GM21526 (cell line): Measurements from ENCODE around the gene TEDC1.
A peak's percentile ranks its signal among the peaks of the same experiment; 100 is the strongest.

Experiments used
- ATAC-seq: cut with Tn5 transposase; IDR thresholded peaks from one replicate; pipeline ENCODE4 v1.9.1; 2021; ENCODE audit warnings: moderate library complexity; ENCODE audit not compliant: unreplicated experiment, low FRiP score

Gene TEDC1

DNA sequence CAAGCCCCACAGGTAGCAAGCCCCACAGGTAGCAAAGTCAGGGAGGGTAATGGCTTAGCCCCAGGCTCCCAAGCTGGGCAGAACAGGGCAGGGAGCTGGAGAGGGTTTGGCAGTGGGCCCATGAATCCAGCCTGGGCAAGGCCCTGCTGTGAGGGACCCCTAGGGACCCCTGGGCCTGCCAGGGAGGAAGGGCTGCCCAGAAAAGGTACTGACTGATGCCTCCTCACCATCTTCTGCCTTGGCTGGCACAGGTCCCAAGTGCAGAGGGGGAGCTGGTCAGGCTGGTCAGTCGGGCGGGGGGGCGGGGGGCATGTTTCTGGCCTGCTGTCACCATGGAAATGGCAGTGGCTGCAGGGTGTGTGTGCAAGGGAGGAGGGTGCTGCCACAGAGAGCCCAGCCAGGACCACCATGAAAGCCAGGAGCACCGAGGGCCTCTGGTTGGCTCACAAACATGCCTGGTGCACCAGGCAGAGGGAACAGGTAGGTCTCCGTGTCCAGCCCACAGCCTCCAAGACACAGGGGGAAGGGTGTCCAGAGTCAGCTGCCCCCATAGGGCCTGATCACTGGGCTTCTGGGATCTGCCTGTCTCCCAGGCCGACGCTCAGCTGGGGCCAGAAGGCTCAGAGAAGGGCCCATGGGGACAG lies 17.9 kb upstream of the TEDC1 start:
- no peak for ATAC-seq

DNA sequence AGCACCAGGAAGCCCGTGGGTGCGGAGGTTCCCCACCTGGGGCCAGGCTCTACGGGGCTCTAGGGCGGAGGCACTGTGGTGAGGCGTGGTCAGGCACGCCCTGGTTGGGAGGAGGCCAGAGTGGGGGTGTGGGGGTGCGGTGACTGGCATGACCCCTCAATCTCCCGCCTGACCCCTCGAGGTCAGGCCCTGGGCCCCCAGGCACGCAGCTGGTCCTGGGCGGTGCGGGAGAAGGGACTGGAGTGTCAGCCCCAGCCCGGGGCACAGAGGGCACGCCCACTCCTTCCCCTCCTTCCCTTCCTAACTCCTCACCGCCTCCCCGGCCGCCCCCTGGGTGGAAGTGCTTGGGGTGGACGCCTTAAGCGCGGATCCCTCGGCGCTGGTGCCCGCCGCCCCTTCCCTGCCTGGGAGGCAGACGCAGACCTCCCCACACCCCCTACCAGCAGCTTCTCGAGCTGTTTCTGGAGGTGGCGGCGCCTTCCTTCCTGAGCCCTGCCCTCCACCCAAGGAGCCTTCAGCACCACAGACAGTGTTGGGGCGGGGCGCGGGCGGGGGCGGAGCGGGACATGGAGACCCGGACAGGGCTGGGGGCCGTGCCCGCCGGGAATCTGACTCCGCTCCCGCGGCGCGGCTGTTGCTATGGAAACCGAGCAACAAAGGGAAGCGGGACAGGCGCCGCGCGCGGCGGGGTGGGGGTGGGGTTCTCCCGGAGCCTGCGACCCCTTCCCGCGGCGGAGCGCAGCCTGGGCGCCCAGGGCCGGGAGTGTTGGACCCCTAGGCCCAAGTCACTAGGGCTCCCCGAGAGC lies 17.2 kb upstream of the TEDC1 start:
- ATAC-seq, result no peak

DNA sequence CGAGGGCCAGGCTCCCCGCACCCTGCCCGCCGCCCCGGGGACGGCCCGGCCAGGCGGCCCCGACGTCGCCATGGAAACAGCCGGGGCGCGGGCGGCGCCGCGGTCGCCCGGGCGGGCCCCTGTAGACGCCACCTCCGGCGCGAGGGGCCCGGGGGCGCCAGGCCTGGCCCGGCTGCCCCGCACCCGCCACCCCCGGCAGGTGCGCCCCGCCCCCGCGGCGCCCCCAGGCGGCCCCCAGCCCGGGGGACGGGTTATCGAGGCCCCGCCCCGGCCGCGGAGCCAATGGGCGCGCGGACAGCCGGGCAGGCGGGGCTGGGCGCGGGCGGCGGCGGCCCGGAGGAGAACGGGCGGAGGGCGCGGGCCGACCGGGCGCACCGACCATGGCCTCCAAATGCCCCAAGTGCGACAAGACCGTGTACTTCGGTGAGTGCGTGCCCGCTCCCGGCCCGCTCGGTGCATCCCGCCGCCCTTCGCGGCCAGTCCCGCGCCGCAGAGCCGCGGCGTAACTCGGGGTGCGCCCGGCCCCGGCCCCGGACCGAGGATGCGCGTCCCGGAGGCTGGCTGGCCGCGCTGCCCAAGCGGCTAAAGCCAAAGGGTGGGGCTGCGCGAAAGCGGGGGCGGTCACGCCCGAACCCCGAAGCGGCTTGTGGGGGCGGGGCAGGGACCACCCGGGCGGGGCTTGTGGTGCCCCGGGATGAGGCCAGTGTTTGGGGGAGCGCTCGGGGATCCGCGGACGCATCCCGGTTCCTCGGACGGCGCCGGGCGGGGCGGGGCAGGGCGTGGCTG lies 16.4 kb upstream of the TEDC1 start, which contains the start of gene CRIP2:
Gene CRIP2 (plus strand): TSS at position 339 of the 786 bp plus-strand sequence. CDS start 42 bp downstream, at position 381.
- ATAC-seq, result no peak

DNA sequence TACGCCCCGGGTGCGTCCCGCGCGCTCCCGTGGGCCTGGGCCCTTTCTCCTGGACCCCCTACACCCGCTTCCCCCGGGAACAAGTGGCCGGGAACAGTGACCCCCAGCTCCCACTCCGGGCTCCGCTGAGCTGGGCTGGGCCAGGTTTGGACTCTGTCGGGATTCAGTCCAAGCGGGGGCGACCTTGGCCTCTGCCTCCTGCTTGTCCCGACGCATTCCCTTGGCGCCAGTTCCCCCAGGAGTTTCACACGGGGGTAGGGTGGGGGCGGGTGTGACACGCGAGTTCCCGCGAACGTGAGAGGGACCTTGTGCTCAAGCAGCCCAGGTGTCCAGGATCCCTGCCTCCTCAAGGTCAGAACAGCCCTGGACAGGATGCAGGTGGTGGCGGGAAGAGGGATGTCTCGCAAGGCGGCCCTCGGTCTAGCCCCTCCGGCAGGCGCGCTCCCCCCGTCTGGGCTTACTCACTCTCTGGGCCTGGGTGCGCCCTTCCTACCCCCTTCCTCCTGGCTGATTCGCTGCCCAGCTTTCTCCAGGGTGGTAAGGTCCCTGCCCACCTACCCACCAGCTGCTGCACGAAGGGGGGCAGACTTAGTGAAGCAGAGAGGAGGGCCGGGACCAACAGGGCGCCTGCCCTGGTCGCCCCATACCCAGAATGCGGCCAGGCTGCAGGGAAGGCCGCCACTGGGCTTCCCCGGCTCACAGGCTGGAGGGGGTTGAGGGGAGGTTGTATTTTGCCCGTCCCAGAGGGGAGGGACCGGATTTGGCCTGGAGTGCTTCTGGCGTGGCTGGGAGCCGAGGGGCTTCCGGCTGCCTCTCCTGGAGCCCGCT lies 15.6 kb upstream of the TEDC1 start:
- ATAC-seq, result no peak

DNA sequence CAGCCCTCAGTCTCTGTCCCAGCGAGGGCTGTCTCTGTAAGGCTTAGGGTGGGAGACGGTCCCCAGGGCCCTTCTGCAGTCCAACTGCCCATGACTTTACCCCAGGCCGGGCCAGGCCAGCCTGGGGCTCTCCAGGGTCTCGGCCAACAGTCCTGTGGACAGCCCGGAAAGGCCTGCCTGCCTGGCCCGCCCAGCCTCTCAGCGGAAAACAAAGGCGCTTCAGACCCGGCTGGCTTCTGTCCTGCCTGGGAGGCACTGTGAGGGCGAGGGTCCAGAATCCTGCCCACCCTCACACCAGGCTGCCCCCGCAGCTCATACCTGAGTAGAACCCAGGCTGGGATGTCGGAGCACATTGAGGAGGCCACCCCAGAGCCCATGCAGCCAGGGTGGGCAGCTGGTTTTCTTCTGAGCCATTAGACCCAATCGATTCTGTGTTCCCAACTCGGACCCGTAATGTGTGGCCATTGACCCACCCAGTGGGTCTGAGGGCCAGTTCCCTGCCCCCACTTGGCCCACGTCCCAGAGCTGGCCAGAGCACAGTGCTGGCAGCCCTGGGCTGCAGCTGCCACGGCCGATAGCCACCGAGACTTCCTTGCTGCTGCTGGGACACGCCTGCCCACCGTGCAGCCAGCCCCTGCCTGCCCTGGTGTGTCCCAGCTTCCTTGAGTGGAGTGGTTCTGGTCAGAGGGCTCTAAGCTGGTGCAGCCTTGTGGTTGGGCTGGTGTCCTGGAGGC lies 14.8 kb upstream of the TEDC1 start:
- ATAC-seq, result no peak

DNA sequence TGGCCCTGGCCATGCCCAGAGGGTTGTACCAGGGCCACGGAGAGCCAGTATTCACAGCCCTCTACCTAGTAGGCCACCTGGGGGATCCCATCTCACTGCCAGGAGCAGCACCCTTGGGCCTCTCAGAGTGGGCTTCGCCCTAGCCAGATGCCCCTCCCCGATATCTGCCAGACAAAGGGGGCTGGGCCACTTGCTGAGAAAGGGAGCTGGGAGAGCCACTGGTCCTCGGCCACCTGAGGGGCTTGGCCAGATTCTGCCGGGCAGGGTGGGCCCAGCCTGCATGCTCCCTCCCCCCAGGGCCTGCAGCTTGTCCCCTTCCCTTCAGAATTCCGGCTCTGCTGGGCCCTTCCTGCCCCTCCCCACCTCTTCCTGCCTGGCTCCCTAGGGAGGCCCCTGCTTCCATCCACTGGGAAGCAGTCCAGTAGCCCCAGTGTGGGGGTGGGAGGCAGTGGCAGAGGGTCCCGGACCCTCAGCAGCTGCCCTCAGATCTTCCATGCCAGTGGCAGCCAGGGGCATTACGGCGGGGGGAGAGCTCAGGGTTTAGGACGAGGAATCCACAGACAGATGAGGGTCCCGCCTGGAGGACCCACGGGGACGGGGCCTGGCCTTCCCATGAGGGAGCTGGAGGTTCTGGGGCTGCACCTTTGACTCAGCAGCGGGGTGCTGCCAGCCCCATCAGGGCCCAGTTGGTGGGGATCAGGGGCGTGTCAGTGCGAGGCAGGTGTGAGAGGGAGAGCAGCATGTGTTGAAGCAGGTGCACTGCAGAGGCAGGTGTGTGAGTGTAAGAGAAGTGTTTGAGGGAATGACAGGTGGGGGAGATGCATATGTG lies 14.0 kb upstream of the TEDC1 start:
- ATAC-seq, result no peak

DNA sequence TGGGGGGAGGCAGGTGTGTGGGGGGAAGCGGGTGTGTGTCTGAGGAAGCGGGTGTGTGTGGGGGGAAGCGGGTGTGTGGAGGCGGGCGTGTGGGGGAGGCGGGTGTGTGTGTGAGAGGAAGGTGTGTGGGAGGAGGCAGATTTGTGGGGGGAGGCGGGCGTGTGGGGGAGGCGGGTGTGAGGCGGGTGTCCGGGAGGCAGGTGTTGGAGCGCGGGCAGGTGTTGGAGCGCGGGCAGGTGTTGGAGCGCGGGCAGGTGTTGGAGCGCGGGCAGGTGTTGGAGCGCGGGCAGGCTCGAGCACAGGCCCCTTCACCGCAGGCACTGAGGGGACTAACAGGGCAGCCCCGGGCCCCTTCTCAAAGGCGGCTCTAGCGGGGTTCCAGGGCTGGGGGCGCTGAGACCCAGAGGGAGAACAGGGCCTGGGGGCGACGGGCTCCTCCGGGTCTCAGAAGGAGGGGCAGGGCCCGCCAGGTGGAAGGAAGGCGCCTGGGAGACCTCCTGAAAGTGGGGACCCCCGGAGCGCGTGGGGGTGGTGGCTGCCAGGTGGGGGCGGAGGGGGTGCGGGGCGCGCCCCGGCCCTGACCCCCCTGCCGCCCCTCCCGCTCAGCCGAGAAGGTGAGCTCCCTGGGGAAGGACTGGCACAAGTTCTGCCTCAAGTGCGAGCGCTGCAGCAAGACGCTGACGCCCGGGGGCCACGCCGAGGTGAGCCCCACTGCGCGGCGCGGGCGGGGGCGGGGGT lies 13.2 kb upstream of the TEDC1 start:
- ATAC-seq, result no peak

DNA sequence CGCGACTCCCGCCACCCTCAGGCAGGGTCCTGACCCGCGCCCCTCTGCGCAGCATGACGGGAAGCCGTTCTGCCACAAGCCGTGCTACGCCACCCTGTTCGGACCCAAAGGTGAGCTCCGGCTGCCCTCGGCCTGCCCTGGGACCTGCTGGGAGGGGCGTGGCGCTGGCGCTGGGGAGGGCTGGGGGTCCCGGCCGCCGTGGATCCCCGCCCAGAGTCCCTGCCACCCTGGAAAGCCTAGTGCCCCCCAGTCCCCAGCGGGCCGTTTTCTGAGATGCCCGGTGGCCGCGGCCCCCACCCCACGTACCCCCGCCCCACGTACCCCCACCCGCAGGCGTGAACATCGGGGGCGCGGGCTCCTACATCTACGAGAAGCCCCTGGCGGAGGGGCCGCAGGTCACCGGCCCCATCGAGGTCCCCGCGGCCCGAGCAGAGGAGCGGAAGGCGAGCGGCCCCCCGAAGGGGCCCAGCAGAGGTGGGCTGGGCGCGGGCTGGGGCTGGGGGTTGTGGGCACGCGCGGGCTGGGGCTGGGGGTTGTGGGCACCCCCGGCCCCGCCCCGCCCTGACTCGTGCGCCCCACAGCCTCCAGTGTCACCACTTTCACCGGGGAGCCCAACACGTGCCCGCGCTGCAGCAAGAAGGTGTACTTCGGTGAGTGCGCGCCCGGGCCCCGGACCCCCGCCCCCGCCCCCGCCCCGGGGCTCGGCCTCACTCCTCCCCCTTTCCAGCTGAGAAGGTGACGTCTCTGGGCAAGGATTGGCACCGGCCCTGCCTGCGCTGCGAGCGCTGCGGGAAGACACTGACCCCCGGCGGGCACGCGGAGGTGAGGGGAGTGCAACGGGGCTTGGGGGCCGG lies 12.4 kb upstream of the TEDC1 start:
- no peak for ATAC-seq

DNA sequence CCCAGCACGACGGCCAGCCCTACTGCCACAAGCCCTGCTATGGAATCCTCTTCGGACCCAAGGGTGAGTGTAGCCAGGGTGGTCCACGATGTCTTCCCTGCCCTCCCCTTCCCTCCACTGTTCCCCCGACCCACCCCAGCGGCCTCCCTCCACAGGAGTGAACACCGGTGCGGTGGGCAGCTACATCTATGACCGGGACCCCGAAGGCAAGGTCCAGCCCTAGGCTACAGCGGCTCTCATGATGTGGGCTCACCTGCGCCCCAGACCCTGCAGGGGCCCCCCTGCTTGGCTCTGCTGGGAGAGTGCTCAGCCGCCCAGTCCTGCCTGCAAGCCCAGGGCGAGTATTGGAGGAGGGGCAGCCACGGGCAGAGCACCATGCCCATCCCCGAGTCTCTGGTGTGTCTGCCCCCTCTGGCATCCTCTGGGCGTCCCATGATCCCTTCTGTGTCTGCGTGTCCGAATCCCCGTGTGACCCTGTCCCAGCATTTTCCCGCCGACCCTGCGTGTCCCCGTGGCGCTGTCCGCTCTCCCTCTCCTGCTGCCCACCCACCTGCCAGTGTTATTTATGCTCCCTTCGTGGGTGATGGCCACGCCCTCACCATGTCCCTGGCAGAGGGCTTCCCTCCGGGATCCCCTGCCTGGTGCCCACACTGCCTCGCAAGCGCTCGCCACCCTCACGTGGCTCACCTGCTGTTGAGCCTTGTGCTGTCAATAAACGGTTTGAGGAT lies 11.5 kb upstream of the TEDC1 start:
- no peak for ATAC-seq

DNA sequence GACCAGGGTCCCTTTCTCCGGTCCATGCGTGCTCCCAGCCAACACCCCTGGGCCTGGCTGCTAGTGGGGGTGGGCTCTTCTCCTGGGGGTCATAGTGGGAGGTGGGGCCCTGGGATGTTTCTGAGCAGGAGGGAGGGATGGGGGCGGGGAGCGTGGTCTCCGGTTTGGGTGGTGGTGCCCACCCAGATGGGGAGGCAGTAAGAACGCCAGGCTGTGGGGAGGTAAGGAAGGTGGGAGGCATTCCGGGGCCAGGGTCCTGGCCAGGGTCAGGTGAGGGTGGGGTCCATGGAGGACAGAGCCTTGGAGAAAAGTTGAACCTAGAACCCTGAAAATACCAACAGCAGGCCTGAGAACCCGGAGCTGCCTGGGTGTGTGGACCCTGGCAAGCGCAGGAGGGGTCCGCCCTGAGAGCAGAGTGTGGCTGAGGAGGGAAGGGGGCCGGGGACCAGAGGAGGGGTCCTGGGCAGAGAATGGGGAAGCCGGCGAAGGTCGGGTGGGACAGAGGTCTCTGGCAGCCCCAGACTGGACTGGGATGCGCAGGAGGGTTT lies 10.8 kb upstream of the TEDC1 start:
- ATAC-seq, result no peak

DNA sequence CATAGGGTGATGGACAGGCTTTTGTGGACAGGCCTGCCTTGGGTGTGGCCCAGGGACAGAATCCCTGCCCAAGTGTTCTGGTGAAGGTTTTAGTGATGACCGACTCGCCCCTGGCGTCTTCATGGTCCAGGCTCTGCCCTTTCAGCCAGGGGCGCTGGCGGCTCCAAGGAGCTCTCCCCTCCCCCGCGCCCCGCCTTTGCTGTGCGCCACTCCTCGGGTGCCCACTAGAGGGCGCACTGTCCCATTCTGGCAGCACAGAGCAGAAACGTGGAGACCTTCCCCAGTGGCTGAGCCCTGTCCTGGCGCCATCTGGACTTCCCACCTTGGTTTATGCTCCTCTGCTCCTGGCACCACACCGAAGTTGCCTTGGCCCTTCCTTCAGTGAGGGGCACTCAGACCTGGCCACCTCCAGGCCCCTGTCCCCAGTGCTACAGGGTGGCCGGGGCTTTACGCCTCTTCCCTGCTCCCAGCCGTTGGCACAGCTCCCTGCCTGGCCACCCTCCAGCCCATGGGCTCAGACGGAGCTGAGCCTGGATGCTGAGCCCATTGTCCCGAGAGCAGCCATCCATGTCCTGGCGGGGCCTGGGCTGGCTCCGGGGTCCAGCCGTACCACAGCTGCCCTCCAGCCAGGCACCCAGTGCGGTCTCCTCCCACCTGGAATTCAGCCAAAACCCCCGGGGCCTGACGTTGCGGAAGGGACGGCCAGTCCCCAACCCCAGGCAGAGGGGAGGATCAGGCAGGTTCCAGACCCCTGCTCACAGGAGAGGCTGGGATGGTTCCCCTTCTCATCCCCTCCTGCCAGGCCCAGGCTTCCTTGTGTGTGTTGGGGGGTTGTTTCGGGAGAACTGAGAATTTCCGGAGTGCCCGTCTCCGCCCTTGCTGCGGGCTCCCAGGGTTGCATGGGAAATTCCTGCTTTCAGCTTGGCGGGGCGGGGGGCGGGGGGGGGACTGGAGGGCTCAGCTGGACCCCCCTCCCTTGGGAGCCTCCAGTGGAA lies 9.9 kb upstream of the TEDC1 start:
- ATAC-seq, result peak; percentile 41

DNA sequence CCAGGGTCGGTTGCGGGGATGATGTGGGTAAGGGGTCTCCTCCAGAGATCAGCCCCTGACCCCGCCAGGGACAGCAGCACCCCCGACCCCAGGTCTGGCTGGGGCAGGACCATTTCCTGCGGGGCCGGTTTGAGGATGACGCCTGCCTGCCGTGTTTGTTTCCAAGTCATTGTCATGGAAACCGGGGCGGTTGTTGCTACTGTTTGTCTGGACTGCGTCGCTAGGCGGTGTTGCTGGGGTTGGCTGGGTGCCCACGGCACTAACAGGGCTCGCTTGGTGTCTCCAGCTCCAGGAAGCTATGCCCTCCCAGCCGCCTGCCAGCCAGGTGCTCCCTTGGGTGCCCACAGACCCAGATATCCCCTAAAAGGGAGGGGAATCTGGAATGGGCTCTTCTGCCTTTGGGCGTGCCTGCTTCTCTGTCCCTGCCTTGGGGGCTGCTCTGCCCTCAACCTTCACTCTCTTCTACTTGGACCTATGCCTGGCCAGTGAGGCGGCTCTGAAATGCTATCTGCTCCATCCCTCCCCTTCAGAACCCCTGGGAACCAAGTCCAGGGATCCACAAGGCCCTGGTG lies 9.1 kb upstream of the TEDC1 start:
- ATAC-seq, result no peak

DNA sequence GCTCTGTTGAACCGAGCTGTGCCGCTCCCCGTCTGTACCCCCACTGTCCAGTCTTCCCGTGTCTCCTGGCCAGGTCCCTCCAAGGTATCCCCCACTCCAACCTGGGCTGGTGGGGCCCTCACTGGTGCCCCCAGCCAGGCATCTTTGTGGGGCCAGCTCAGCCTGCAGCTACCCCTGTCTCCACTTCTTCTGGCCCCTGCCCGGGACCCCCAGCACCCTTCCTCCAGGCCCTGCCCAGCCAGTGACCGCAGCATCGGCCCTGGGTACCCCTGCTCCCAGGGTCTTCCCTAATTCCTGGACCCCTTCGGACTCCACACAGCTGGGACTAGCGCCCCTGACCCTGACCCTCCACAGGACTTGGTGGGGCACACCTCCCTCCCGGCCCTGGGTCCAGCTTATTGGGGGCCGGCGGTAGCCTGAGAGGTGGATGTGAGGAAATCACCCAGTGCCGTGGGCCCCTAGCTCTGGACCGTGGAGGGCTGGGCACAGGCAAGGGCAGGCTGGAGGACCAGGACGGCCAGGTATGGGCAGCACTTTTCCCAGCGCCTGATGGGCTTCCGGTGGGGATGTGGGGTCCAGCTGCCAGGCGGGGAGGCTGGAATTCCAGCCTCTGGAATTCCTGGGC lies 8.4 kb upstream of the TEDC1 start:
- ATAC-seq, result no peak

DNA sequence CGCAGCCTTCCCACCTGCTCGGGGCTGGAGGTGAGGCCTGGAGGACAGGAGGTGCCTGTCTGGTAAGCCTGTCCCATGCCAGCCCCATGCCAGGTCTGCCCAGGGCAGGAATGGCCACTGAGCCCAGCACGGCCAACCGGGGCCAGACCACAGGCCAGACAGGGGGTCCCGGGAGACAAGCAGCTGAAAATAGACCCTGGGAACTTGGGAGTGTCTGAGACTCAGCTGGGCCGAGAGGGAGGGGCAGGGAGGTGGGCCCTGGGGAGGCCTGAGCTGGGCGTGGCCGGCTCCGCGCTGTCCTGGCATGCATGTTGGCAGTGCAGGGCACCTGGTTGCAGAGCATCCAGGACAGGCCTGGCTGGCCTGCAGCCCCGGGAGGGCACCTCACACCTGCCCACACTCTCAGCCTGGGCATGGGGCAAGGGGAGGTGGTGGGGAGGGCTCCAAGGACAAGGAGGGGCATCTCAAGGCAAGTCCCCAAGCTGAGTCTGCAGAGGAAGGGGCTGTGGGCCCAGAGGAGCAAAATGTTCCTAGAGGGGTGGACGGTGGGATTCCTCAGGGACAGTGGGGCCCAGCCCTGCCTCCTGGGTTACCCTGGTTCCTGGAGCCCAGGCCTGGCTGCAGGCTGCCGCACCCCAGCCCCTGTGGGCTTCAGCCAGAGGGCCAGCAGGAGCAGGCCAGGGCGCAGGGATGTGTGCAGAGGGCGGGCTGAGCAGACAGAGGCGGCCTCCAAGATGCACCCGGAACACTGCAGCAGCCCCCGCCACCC lies 7.6 kb upstream of the TEDC1 start:
- no peak for ATAC-seq
